COLO829 (cell line): ENCODE data around the gene RNU2-63P.
"Not testable (repeated sequence)": the region's sequence is repeated elsewhere in the genome, so short reads cannot be mapped to it uniquely, and the experiment has no call there.

Experiments
- DNase-seq: peaks from one replicate; pipeline ENCODE4 v3.0.0; 2012; ENCODE audit warnings: low spot score

RNU2-63P gene

DNA sequence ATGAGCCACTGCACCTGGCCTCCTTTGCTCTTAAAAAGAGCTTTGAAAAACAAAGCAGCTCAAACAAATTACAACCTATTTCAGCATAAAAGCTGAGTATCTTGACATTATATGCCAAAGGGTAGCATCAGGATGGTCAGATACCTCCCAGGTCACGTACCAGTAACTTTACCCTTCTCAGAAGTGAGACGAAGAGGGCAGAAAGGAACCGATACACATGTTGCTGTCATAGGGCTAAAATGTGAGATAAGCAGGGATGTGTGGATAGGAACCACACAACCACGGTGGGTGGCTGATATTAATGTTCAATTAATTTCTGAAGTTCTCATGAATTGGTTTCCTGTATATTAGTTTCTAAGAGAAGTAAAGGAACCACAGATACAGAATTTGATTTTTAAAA is 12.6 kb upstream of the RNU2-63P start:
- DNase-seq: no peak

DNA sequence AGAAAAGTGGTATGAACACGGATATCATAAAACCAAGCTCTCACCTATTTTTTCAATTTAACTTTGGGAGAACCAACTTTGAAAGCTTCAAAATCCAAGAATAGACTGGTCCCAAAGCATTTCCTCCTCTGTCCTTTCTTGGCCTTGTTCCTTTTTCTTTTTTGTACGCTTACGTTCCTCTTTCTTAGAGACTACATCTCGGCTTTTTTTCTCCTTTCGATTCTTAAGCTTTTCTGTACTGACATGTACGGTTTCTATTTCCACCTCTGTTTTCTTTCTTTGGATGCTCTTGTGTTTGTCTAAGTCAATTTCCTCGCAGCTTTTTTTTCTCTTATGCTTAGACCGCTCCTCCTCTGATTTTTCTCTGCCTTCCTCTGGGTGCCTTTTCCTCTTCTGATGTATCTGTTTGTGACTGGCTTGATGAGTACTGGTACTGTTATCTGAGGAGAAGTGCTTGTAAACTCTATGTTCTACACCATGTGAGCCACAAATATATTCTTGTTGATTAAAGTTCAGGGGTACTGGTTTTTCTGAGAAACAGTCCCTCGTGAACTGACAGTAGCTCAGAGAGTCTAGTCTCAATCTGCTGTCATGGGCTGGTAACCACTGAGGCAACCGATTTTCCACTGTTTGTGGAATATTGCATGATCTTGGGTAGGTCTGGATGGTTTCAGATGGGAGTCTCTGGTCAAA is 11.5 kb upstream of the RNU2-63P start:
- no peak for DNase-seq

DNA sequence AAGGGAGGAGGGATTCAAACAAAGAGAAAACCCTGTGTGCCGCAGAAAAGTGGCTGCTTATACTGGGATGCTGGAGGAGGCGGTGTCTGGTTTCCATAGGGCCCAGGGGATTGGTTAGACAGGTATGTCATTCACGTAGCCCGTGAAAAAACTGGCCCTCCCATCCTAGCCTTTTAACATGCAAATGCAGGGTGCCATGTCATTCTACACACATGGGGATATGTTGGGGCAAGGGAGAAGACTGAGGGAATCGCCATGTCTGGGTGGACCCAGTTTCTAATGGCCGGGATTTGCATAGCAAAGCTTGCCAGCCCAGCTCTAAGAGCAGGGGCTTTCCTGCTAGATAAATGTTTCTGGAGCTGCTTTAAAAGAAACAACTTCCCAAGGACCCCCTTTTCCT is 8.2 kb upstream of the RNU2-63P start:
- DNase-seq: no peak

DNA sequence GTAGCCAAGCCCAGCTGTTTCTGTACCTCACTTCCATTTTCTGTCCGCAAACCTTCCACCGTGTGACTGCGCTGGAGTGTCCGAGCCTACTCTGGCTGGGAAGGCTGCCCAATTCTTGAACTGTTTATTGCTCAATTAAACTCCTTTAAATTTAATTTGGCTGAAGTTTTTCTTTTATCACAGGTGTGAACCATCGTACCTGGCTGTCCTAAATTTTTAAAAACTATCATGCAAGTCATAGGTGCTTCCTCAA is 6.2 kb upstream of the RNU2-63P start:
- DNase-seq: no peak

DNA sequence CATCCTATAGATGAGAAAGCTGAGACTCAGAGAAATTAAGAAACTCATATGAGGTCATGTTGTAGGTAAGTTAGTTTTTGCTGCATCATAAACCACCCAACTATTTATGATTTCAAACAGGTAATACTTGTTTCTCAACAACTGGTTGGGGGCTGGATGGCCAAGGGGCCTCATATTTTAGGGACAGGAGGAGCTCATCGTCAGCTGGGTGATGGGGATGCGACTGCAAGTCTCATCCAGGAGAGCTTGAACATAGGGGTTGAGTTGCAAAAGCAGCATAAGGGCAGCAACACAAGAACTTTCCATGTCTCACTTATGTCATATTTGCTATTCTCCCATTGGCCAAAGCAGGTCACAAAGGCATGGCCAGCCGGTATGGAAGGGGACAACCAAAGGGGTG is 3.6 kb upstream of the RNU2-63P start:
- no peak for DNase-seq

DNA sequence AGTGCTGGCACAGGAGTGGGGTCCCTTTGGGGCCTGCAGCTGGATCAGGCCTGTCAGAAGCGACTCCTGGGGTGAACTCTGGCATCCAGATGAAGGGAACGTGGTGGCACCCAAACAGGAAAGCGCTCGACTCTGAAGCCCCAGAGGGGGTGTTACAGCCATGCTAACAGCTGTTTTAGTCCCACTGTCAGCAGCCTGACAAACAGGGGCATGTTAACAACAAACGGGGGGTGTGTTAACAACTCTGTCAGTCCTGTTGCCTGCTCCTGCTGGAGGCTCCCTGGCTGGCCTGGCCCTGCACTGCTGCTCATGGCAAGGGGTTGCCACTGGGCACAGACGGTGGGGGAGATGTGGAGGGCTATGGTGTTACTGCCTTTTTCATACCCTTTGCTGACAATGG is 2.6 kb upstream of the RNU2-63P start:
- DNase-seq: no peak

DNA sequence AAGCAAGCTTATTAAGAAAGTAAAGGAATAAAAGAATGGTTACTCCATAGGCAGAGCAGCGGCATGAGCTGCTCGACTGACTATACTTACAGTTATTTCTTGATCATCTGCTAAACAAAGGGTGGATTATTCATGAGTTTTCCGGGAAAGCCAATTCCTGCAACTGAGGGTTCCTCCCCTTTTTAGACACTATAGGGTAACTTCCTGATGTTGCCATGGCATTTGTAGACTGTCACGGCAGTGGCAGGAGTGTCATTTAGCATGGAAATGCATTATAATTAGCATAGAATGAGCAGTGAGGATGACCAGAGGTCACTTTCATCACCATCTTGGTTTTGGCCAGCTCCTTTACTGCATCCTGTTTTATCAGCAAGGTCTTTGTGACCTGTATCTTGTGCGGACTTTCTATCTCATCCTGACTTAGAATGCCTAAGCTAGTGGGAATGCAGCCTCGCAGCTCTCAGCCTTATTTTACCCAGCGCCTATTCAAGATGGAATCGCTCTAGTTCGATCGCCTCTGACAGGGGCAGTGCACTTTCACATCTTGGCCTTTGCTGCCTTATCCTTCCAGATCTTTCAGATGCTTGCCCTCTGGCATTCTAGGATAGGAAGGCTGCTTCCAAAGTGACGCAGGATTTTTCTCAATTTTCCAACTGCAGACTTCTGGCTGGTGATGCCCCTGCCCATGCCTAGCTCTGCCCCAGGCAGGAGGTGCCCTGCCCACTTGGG is 1.9 kb upstream of the RNU2-63P start:
- DNase-seq: not testable (repeated sequence)

DNA sequence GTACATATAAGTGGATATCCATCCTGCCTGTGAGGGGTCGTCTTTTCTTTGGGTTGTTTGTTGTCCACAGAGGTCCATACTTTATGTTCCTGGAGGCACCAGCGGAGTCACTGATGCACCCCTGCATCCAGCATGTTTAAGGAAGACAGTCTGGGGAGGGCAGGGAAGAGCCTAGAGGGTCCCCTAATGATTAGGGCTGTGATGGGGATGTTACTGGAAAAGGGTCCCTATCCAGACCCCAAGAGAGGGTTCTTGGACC is 1.4 kb upstream of the RNU2-63P start:
- not testable (repeated sequence) for DNase-seq

DNA sequence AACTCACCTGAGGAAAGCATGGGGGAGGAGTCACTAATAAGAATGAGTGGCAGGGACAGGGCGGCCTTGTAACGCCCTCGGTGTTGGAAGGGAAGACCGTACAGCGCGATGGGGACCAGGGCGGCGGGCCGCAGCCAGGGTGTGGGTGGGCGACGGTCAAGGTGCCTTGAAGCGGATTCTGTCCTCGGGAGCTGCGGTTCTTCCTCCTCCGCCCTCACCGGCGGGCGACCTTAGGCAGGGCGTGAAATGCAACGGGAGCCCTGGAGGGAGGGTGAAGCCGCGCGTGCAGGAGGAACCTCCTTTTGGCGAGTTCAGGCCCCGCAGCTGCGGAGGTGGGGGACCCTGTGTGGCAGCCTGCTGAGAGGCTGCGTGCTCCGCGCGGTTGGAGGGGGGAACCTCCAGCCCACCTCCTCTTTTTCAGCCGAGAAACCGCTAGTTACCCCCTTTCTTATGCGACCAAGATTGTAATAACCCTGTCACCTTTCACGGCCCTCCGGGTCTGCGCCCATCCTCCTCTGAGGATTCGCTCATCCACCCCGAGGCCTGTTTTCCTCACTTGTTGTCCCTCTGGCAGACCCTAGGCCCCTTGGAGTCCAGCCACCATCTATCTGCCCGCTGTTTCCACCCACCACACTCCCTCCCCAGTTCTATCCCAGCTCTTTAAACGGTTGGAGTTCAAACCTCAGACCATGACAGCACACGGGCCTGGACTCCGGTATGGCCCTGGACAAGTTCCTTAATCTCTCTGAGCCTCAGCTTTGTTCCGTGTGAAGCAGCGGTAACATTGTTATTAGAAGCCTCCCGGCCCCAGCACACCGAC is 823 bp upstream of the RNU2-63P start:
- no peak for DNase-seq

DNA sequence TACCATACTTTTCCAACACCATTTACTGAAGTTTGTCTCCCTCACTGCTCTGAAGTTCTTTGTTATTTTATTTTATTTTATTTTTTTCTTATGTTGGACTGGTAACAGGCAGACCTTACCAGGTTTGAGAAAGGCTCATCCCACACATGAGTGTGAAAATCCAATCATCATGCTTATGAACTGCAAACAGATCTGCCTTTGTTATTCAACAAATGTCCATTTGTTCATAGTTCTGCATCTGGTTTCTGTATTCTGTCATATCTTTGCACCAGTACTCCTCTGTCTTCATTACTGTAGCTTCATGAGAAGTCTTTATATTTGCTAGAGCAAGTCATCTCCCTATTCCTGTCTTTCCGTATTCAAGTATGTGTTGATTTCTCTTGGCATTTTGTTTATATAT is 5.3 kb downstream of the RNU2-63P start:
- DNase-seq: peak; percentile 88

DNA sequence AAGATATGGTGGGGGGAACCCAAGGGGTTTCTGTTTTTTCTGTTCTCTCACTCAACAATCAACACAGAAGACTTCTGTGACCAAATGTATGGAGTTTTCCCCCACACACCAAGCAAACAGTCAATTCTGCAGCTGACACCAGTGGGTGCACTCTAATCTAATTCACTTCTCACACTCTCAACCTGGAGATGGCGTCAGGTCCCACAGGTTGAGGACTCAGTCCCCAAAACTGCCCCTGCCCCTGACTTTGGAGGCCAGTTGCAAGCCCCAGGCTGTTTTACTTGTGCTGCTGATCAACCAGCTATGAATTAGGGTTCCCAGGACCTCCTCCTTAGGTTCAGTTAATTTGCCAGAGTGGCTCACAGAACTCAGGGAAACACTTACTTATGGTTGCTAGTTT is 6.2 kb downstream of the RNU2-63P start:
- DNase-seq: no peak

DNA sequence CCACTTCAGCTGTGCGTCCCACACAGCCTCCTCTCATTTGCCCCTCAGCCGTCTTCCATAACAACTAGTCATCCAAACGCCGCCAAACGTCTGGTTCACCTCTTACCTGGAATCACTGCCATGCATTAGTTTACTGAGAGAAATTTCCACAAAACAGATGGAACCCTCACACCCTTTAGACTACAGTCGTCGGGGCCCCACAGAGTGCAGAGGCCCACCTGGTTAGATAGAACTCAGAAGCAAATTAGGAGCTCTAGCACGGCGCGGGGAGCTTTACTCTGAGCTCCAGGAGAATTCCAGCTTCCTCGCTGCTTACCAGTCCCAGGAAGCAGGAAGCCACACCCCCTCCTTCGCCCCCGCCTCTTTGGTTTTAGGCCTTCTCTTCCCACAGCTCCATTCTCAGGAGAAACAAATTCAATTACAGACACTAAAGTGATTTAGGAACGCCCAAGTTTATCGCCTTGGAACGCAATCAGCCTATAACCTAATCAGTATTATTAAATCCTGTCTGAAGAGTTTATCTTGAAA is 9.4 kb downstream of the RNU2-63P start:
- DNase-seq: no peak

DNA sequence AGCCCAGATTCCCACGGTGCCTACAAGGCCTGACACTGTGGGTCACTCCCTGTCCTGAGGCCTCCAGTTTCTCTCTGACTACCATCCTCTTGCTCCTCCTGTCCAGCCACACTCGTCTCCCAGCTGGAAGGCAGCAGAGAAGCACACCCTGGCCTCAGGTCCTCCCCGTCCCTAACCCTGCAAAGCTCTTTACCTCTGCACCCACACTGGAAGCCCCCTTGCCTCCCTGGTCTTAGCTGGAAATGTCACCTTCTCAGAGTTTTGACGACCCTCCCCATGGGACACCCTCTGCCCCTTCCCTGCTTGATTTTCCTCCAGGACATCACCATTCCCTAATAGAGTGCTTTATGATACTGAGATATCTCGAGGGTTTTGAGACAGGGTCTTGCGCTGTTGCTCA is 10.6 kb downstream of the RNU2-63P start:
- DNase-seq: no peak

DNA sequence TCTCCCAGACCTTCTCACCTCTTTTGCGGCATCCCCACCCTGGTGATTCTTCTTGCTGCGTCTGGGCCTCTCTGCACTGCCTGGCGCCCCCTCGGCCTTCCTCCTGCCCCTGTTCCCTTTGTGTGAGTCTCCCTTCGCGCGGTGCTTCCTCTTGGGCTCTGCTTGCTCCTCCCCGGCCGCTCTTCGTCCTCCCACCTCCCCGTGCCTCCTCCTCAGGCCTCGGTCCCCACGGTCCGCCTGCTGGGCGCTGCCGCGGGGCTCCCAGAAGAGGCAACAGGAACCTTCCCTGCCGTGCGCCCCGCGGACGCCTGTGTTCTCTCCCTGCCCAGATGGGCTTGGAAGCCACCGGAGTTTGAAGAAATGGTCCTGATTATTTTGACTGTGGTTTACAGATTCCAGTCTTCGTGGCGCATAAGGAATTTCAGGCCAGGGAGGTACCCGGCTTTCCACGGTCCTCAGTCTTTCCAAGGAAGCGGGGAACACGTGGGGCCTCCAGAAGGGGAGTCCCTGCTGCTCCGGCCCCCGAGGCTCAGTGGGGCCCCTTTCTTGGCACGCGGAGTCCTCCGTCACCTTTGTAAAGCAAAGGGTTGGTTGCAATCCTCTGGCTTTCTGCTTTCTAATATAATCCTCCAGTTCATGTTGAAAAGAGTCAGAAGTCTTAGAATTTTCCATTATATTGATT is 13.1 kb downstream of the RNU2-63P start:
- DNase-seq: no peak

DNA sequence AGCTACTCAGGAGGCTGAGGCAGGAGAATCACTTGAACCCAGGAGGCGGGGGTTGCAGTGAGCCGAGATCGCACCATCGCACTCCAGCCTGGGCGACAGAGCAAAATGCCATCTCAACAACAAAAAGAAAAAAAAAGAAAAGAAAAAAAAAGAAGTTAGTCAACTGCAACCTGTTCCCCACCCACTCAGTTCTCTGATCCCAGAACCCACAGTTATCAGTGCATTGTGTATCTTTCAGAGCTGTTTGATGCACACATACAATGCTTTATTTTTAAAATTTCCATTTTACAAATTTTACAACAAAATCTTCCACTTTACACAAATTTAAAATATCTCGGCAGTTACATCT is 14.0 kb downstream of the RNU2-63P start:
- no peak for DNase-seq

DNA sequence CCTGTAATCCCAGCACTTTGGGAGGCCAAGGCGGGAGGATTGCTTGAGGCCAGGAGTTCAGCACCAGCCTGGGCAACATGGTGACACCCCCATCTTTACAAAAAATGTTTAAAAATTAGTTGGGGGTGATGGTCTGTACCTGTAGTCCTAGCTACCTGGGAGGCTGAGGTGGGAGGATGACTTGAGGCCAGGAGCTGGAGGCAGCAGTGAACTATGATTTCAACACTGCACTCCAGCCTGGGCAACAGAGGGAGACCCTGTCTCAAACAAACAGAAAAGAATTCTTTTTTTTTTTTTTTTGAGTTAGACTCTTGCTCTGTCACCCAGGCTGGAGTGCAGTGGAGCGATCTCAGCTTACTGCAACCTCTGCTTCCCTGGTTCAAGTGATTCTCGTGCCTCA is 15.9 kb downstream of the RNU2-63P start:
- DNase-seq: not testable (repeated sequence)

DNA sequence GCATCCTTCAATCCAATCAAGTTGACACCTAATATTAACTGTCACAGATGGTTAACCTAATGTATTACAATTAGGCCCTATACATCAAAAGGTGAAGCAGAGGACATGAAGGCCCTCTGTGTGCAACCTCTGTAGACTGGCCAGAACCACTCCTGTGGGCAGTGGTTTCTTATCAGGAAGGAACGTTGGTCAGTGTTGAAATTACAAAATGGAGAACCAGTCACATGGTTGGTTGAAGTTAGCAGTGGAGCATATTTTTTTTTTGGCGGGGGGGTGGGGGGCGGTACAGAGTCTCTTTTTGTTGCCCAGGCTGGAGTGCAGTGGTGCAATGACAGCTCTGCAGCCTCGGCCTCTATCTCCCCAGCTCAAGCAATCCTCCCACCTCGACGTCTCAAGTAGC is 19.8 kb downstream of the RNU2-63P start:
- no peak for DNase-seq

DNA sequence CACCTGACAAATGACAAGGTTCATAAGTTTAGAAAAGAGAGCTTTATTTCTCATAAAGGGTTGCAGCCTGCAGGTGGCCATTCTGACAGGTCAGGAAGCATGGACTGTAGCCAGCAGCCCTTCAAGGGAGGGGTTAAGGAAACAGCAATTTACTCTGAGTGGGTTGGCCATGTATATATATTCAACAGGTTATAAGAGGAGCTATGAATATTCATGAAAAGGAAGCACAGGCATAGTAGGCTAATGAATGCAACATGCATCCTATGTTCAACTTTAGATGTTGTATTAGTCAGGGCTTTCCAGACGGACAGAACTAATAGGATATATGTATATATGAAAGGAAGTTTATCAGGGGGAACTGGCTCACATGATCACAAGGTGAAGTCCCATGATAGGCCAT is 20.6 kb downstream of the RNU2-63P start:
- no peak for DNase-seq

DNA sequence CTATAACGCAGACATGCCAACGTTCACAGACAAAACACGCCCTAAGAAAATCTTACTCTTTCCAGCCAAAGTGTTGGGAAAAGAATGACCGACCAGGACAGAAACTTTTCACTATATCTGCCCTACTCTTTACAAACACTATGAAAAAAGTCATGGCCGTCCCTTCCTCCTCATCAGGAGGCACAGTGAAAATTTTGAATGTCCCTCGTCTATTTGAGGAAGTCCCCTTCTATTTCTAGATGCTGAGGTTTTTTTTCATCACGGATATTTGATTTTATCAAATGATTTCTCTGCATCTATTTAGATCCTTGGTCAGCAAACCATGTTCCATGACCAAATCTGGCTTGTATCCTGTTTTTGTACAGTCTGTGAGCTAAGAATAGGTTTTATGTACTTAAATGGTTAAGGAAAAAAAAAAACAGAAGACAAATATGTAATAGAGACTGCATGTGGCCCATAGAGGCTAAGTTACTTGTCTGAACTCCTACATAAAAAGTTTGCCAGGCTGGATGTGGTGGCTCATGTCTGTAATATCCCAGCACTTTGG is 22.0 kb downstream of the RNU2-63P start:
- DNase-seq: not testable (repeated sequence)

DNA sequence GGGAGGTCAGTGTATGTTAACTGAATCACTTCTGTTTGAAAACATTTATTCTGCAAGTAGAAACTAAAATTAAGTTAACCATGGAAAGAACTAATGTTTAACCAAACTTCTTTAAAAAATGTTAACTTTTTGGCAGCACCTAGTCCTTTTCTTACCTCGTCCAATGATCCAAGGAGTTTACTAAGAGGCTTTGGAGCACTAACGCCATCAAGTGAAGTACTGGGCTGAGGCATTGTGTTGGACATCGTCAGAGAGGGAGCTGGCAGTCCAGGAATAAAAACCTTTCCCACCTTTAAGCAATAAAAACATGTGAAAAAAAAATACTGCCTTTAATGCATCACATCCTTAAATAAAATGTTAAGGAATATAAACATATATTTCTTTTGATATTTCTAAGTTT is 23.8 kb downstream of the RNU2-63P start:
- DNase-seq: not testable (repeated sequence)

DNA sequence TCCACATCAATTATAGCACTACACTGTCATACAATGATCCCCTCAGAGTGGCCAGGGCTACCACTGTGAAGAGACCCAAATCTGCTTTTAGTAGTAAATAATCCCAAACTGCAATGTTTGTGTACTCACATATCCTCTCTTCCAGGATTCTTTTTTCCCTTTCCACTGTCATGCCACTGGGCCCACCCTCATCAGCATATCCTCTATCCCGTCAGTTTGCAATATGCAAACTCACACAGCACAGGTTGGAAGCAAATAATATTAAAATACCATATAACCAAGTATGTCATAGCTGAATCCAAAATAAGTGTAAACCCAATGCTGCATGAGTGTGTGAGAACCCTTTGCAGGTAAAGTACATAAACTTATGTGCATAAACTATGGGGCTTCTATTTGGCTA is 28.9 kb downstream of the RNU2-63P start:
- DNase-seq: not testable (repeated sequence)

DNA sequence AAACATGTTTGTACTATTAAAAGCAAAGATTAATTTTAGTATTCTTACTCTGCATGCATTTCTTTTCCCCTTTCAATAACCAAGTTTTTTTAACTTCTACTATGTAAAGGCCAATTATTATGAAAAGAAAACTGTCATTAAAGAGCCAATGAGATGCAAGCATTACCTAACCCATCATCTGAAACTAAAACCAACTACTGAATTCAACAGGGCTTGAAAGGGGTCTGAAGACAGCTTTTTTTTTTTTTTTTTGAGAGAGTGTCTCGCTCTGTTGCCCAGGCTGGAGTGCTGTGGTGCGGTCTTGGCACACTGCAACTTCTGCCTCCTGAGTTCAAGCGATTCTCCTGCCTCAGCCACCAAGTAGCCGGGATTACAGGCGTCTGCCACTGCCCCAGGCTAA is 30.4 kb downstream of the RNU2-63P start:
- DNase-seq: not testable (repeated sequence)

DNA sequence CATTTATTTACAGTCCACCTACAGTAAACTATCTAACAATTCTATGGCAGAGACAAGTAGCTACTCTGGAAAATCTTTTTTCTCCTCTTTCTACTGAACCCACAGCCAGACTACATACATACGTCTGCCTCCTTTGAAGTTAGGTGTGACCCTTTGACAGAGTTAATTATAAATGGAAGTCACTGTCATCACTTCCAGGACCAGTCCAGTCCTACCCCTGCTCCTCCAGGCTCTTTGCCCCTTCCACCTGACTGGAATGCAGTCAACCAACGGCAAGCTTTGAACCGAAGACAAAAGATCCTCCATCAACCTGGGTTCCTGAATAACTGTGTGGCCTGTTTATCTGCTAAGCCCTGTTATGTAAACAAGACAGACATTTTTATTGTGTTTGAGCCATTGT is 35.2 kb downstream of the RNU2-63P start:
- DNase-seq: not testable (repeated sequence)
